ENCODE data around the gene TRIO. TPM values are rescaled to one million over a fixed set of nuclear protein-coding genes. Genes with fewer than 3 reads are reported as not detected.

Gene TRIO
- total RNA-seq, 1 experiment from 2014 or later, result 211 TPM

DNA sequence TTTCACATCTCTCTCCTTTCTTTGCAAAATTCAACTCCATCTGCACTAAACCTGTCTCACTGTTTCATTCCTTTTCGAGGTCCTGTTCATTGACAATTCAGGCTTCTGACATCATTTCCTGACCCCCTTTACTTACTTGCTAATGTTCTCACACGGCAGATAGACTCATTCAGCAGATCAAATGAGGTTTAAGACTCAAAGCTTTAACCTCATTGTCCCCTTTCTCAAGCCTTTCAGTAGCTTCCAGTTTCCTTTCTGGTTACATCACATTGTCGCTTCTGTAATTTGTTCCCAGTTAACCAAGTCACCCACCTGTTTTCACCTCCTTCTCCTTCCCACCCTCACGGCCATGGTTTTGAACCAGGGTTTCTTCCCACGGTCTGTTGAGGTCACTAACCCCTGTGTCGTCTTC is 295.1 kb downstream of the TRIO start:
- Histone ChIP-seq H3K27ac (ENCODE audit: low read length) (no peak overlapping the region), H3K27me3 (ENCODE audit: low read length) (no peaks in the 10 kb centered on the region), H3K4me3 (ENCODE audit: low read length) (no peak overlapping the region), H3K79me2 (ENCODE audit: low read length) (peaks cover 62% of the 10 kb centered on the region), H3K9me3 (ENCODE audit: low read length) (no peaks in the 10 kb centered on the region), H3F3A (ENCODE audit: low read length, unreplicated experiment) (no peaks in the 10 kb centered on the region), H3K9me2 (replicated peaks; ENCODE audit: low read length) (no peaks in the 10 kb centered on the region), H3K9ac (ENCODE audit: low read length) (no peak overlapping the region), H4K20me1 (ENCODE audit: low read length) (no peaks in the 10 kb centered on the region), H3K36me3 (ENCODE audit: low read depth, low read length) (peaks cover 44% of the 10 kb centered on the region), H3K4me1 (ENCODE audit: insufficient read depth, low read length) (peaks cover 1% of the 10 kb centered on the region; the same call in 1 of the 2 replicates), H2AFZ (ENCODE audit: low read length) (no peak overlapping the region), H3K4me2 (ENCODE audit: low read length) (no peak overlapping the region)
- intact Hi-C loops (cut with micrococcal nuclease), result no loop called here
- TF ChIP-seq EZH2phosphoT487 (IDR thresholded peaks at IDR 0.05; ENCODE audit: borderline replicate concordance, low read length) (no peak), EZH2 (IDR thresholded peaks at IDR 0.05; ENCODE audit: low read length, unreplicated experiment) (no peak)
- TF ChIP-seq, protein P1, sequence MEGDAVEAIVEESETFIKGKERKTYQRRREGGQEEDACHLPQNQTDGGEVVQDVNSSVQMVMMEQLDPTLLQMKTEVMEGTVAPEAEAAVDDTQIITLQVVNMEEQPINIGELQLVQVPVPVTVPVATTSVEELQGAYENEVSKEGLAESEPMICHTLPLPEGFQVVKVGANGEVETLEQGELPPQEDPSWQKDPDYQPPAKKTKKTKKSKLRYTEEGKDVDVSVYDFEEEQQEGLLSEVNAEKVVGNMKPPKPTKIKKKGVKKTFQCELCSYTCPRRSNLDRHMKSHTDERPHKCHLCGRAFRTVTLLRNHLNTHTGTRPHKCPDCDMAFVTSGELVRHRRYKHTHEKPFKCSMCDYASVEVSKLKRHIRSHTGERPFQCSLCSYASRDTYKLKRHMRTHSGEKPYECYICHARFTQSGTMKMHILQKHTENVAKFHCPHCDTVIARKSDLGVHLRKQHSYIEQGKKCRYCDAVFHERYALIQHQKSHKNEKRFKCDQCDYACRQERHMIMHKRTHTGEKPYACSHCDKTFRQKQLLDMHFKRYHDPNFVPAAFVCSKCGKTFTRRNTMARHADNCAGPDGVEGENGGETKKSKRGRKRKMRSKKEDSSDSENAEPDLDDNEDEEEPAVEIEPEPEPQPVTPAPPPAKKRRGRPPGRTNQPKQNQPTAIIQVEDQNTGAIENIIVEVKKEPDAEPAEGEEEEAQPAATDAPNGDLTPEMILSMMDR (conservative IDR thresholded peaks at IDR 0.05; ENCODE audit: low read depth, low read length), result no peak
- CTCF ChIA-PET, result no interaction called here
- no TSS peak for BruUV-seq (replicated peaks)
- POLR2A ChIA-PET (ENCODE audit: unreplicated experiment), result no interaction called here
- ATAC-seq (no peak), DNase-seq (no peak)

DNA sequence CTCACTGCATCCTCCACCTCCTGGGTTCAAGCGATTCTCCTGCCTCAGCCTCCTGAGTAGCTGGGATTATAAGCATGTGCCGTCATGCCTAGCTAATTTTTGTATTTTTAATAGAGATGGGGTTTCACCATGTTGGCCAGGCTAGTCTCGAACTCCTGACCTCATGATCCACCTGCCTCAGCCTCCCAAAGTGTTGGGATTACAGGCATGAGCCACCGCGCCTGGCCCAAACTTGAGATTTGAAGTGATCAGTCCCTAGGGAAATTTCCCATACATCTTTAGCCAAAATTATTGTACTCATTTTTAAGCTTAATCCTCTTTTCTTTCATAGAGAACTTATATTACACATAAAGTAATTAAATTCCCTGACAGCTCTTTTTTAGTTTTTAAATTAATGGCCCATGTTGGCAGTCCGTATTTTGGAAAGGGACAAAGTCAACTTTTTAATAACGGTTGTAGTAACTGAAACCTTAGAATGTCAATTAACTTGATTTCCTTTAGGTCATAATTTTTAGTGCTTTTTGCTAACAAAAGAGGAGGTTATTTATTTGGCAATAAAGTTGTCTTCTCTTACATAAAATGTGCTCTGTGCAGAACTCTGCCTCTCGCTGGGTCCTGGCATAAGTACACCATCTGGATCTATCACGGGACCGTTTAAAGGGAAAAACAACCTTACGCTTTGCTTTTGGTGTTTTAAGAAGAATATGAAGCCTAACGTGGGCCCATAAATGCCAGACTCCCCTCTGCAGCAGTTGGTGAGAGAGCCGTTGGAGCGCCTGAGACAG is 296.1 kb downstream of the TRIO start:
- peaks cover 41% of the 10 kb centered on the region for H3K36me3 ChIP-seq (ENCODE audit: low read depth, low read length)
- H3F3A ChIP-seq (ENCODE audit: low read length, unreplicated experiment), result no peaks in the 10 kb centered on the region
- CTCF ChIA-PET, result no interaction called here
- no TSS peak for BruUV-seq (replicated peaks)
- H3K79me2 ChIP-seq (ENCODE audit: low read length), result peaks cover 65% of the 10 kb centered on the region
- peaks cover 12% of the 10 kb centered on the region for H3K4me1 ChIP-seq (ENCODE audit: insufficient read depth, low read length)
- no peak overlapping the region for H3K27ac ChIP-seq (ENCODE audit: low read length)
- no peak overlapping the region for H3K4me3 ChIP-seq (ENCODE audit: low read length)
- no peaks in the 10 kb centered on the region for H4K20me1 ChIP-seq (ENCODE audit: low read length)
- no peak overlapping the region for H3K4me2 ChIP-seq (ENCODE audit: low read length)
- TF ChIP-seq EZH2phosphoT487 (IDR thresholded peaks at IDR 0.05; ENCODE audit: borderline replicate concordance, low read length), result no peak
- TF ChIP-seq, protein P1 (conservative IDR thresholded peaks at IDR 0.05; ENCODE audit: low read depth, low read length), result no peak
- TF ChIP-seq EZH2 (IDR thresholded peaks at IDR 0.05; ENCODE audit: low read length, unreplicated experiment), result no peak
- no peaks in the 10 kb centered on the region for H3K9me2 ChIP-seq (replicated peaks; ENCODE audit: low read length)
- no peaks in the 10 kb centered on the region for H3K27me3 ChIP-seq (ENCODE audit: low read length)
- POLR2A ChIA-PET (ENCODE audit: unreplicated experiment), result no interaction called here
- intact Hi-C loops (cut with micrococcal nuclease), result no loop called here
- ATAC-seq (no peak), DNase-seq (no peak)
- no peak overlapping the region for H2AFZ ChIP-seq (ENCODE audit: low read length)
- no peaks in the 10 kb centered on the region for H3K9me3 ChIP-seq (ENCODE audit: low read length)
- H3K9ac ChIP-seq (ENCODE audit: low read length), result no peak overlapping the region

DNA sequence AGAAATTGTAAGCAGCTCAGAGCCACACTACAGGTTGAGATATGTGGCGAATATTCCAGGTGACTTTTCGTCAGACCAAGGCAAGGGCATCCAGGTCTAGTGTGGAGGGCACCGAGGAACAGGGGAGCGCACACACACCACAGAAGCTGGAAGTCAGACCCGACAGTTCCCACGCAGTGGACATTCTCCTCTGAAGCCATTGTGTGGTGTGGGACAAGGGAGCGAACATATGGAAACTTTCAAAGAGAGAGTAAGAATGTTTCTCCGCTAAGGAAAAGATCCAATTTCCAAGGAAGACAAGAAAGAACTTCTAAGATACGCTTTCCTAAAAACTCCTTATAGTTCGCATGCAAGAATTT is 297.1 kb downstream of the TRIO start:
- BruUV-seq (replicated peaks), result no TSS peak
- no peak overlapping the region for H2AFZ ChIP-seq (ENCODE audit: low read length)
- no peaks in the 10 kb centered on the region for H4K20me1 ChIP-seq (ENCODE audit: low read length)
- ChIA-PET CTCF (no interaction called here), POLR2A (ENCODE audit: unreplicated experiment) (no interaction called here)
- H3K9me3 ChIP-seq (ENCODE audit: low read length), result no peaks in the 10 kb centered on the region
- ATAC-seq (no peak), DNase-seq (no peak)
- TF ChIP-seq EZH2 (IDR thresholded peaks at IDR 0.05; ENCODE audit: low read length, unreplicated experiment) (no peak), EZH2phosphoT487 (IDR thresholded peaks at IDR 0.05; ENCODE audit: borderline replicate concordance, low read length) (no peak)
- TF ChIP-seq, protein P1 (conservative IDR thresholded peaks at IDR 0.05; ENCODE audit: low read depth, low read length), result no peak
- peaks cover 33% of the 10 kb centered on the region for H3K36me3 ChIP-seq (ENCODE audit: low read depth, low read length)
- intact Hi-C loops (cut with micrococcal nuclease), result no loop called here
- peaks cover 21% of the 10 kb centered on the region for H3K4me1 ChIP-seq (ENCODE audit: insufficient read depth, low read length)
- no peak overlapping the region for H3K4me3 ChIP-seq (ENCODE audit: low read length)
- peaks cover 66% of the 10 kb centered on the region for H3K79me2 ChIP-seq (ENCODE audit: low read length)
- H3K9me2 ChIP-seq (replicated peaks; ENCODE audit: low read length), result no peaks in the 10 kb centered on the region
- no peak overlapping the region for H3K27ac ChIP-seq (ENCODE audit: low read length)
- no peak overlapping the region for H3K9ac ChIP-seq (ENCODE audit: low read length)
- H3K27me3 ChIP-seq (ENCODE audit: low read length), result no peaks in the 10 kb centered on the region
- no peak overlapping the region for H3K4me2 ChIP-seq (ENCODE audit: low read length)
- no peaks in the 10 kb centered on the region for H3F3A ChIP-seq (ENCODE audit: low read length, unreplicated experiment)
